IPS-NIHi7 (cell line): ENCODE data around the gene MGAT3.
"Not testable (repeated sequence)": the region's sequence is repeated elsewhere in the genome, so short reads cannot be mapped to it uniquely, and the experiment has no call there.

Experiments
- DNase-seq: peaks from one replicate; pipeline ENCODE4 v3.0.0; 2012; ENCODE audit warnings: mixed read lengths; ENCODE audit errors: extremely low spot score

The MGAT3 gene

GRCh38 chr22:39456522-39457197 is at the start of gene MGAT3:
Gene MGAT3 (plus strand): TSS chr22:39457012. CDS start chr22:39487348, 30,336 bp downstream.
- DNase-seq = peak; percentile 67

- no peak for DNase-seq
Observed at GRCh38 chr22:39408173-39408572, 48.6 kb upstream of the MGAT3 start.

GRCh38 chr22:39408807-39409206 is 48.0 kb upstream of the MGAT3 start:
- DNase-seq = no peak

GRCh38 chr22:39409516-39410029 is 47.2 kb upstream of the MGAT3 start:
- no peak for DNase-seq

- no peak for DNase-seq
Observed at GRCh38 chr22:39410264-39410663, 46.5 kb upstream of the MGAT3 start.

GRCh38 chr22:39411828-39412365 is 44.9 kb upstream of the MGAT3 start:
- not testable (repeated sequence) for DNase-seq

GRCh38 chr22:39413204-39413603 is 43.6 kb upstream of the MGAT3 start:
- not testable (repeated sequence) for DNase-seq

- no peak for DNase-seq
Observed at GRCh38 chr22:39414377-39414776, 42.4 kb upstream of the MGAT3 start.

GRCh38 chr22:39414886-39415285 is 41.9 kb upstream of the MGAT3 start:
- DNase-seq = no peak

GRCh38 chr22:39415506-39415905 is 41.3 kb upstream of the MGAT3 start:
- DNase-seq = no peak

GRCh38 chr22:39416319-39416718 is 40.5 kb upstream of the MGAT3 start:
- DNase-seq = no peak

- no peak for DNase-seq
Observed at GRCh38 chr22:39417641-39418040, 39.2 kb upstream of the MGAT3 start.

GRCh38 chr22:39418696-39419095 is 38.1 kb upstream of the MGAT3 start:
- DNase-seq = no peak

- DNase-seq = no peak
Observed at GRCh38 chr22:39419096-39419495, 37.7 kb upstream of the MGAT3 start.

GRCh38 chr22:39419911-39420310 is 36.9 kb upstream of the MGAT3 start:
- no peak for DNase-seq

GRCh38 chr22:39421691-39422090 is 35.1 kb upstream of the MGAT3 start:
- DNase-seq = no peak

- no peak for DNase-seq
Observed at GRCh38 chr22:39422101-39422500, 34.7 kb upstream of the MGAT3 start.

GRCh38 chr22:39422721-39423120 is 34.1 kb upstream of the MGAT3 start:
- DNase-seq = no peak

GRCh38 chr22:39423976-39424375 is 32.8 kb upstream of the MGAT3 start:
- no peak for DNase-seq

GRCh38 chr22:39426380-39427043 is 30.3 kb upstream of the MGAT3 start:
- no peak for DNase-seq

GRCh38 chr22:39427751-39428596 is 28.8 kb upstream of the MGAT3 start:
- DNase-seq = no peak

GRCh38 chr22:39428597-39429071 is 28.2 kb upstream of the MGAT3 start:
- DNase-seq = peak; percentile 90
